NCI-H128 (cell line): ENCODE measurements around the gene TNFAIP3.
"Not testable (repeated sequence)": the region's sequence is repeated elsewhere in the genome, so short reads cannot be mapped to it uniquely, and the experiment has no call there.

Experiments used
- DNase-seq: peaks from one replicate; lab custom pipeline; 2025; ENCODE audit not compliant: unreplicated experiment; lab: John Stamatoyannopoulos, UW

TNFAIP3 gene

GRCh38 chr6:137877606-137878005 lies 10.5 kb downstream of the TNFAIP3 start:
- no peak for DNase-seq

- no peak for DNase-seq
Measured at GRCh38 chr6:137878029-137878428, 11.0 kb downstream of the TNFAIP3 start.

DNA sequence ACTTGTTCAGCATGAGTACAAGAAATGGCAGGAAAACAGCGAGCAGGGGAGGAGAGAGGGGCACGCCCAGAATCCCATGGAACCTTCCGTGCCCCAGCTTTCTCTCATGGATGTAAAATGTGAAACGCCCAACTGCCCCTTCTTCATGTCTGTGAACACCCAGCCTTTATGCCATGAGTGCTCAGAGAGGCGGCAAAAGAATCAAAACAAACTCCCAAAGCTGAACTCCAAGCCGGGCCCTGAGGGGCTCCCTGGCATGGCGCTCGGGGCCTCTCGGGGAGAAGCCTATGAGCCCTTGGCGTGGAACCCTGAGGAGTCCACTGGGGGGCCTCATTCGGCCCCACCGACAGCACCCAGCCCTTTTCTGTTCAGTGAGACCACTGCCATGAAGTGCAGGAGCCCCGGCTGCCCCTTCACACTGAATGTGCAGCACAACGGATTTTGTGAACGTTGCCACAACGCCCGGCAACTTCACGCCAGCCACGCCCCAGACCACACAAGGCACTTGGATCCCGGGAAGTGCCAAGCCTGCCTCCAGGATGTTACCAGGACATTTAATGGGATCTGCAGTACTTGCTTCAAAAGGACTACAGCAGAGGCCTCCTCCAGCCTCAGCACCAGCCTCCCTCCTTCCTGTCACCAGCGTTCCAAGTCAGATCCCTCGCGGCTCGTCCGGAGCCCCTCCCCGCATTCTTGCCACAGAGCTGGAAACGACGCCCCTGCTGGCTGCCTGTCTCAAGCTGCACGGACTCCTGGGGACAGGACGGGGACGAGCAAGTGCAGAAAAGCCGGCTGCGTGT lies 11.6 kb downstream of the TNFAIP3 start:
- no peak for DNase-seq

GRCh38 chr6:137879299-137879698 lies 12.2 kb downstream of the TNFAIP3 start:
- no peak for DNase-seq

DNA sequence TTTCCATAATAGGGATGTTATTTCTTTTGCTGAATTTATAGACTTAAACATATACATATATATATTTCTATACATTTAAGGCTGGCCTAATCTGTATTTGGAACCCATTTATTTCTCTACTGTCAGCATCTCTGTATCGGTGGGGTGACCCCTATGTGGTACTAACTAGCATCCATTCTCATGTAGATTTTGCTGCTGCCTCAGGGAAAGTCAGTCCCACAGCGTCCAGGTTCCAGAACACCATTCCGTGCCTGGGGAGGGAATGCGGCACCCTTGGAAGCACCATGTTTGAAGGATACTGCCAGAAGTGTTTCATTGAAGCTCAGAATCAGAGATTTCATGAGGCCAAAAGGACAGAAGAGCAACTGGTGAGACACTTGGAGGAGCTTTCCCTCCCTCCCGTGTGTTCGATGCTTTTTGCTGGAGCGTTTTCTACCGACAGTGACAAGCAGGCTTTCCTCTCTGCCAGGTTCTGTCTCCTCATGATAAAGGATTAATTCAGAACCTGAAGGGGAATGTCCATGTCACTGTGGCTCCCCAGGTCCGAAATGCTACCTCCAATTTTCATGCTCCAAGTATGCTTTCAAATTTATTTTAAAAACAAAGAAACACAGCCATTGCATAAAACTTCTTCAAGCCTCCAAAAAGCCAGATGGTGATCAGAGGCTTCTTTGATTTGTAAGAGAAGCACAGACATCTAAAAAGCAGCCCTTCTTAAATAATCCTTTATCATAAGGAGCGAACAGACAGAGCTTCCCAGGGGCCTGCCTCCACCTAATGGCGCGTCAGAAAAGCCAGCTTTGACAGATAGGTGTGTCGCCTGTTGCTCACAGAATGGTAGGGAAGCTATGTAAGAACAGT lies 13.1 kb downstream of the TNFAIP3 start:
- DNase-seq, result no peak

GRCh38 chr6:137880746-137881521 lies 13.9 kb downstream of the TNFAIP3 start:
- DNase-seq, result no peak

DNA sequence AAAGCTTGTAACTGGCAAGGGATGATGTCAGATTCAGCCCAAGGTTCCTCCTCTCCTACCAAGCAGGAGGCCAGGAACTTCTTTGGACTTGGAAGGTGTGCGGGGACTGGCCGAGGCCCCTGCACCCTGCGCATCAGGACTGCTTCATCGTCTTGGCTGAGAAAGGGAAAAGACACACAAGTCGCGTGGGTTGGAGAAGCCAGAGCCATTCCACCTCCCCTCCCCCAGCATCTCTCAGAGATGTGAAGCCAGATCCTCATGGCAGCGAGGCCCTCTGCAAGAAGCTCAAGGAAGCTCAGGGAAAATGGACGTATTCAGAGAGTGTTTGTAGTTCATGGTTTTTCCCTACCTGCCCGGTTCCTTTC lies 14.4 kb downstream of the TNFAIP3 start:
- DNase-seq, result no peak

DNA sequence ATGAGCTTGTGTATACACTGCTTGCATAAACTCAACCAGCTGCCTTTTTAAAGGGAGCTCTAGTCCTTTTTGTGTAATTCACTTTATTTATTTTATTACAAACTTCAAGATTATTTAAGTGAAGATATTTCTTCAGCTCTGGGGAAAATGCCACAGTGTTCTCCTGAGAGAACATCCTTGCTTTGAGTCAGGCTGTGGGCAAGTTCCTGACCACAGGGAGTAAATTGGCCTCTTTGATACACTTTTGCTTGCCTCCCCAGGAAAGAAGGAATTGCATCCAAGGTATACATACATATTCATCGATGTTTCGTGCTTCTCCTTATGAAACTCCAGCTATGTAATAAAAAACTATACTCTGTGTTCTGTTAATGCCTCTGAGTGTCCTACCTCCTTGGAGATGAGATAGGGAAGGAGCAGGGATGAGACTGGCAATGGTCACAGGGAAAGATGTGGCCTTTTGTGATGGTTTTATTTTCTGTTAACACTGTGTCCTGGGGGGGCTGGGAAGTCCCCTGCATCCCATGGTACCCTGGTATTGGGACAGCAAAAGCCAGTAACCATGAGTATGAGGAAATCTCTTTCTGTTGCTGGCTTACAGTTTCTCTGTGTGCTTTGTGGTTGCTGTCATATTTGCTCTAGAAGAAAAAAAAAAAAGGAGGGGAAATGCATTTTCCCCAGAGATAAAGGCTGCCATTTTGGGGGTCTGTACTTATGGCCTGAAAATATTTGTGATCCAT lies 15.3 kb downstream of the TNFAIP3 start:
- DNase-seq, result no peak

DNA sequence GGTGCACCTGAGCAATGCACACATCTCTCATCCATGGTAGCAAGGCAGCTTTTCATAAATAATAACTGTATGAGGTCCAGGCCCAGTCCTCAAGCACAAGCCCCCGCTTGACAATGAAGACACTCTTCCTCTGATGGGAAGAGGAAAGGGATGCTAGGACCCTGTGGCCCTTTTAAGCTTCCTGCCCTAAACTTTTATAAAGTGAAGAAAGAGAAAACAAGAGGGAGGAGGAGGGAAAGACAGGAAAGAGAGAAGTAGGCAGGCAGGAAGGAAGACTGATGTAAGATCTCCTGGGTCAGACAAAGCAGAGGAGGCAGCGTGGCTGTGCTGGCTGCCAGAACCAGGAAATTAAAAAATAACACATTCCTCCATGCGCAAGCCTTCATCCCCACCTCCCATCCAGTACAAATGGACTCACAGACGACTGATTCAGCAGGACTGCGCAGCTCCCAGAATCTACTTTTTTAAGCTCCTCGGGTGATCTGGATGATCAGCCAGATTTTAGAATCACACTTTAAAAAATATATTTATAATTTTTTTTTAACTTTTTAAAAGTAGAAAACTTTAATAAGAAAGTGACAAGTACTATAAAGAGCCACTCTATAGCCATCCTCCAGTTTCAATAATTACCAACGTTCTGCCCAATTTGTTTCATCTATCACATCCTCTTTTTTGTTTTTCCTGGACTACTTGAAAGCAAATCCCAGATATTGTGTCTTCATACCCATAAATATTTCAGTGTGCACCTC lies 16.5 kb downstream of the TNFAIP3 start:
- no peak for DNase-seq

DNA sequence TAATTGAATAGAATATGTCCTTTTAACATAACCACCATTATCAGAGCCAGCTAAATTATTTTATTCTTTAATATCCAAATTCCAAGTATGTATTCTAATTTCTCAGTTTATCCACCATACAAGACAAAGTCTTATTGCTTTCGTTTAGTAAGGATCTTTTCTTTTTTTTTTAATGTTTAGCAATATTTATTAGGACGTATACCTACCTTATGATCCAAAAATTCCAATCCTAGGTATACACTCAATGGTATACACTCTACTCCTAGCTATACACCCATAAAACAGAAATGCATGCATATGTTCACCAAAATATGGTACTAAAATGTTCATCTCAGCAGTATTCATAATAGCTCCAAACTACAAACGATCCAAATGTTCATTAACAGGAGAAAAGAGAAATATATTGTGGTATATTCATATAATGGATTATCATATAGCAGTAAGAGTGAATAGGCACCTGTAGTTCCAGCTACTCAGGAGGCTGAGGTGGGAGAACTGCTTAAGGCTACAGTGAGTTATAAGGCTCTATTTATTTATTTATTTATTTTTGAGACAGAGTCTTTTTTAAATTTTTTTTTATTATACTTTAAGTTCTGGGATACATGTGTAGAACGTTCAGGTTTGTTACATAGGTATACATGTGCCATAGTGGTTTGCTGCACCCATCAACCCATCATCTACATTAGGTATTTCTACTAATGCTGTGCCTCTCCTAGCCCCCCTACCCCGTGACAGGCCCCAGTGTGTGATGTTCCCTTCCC lies 17.3 kb downstream of the TNFAIP3 start:
- no peak for DNase-seq

DNA sequence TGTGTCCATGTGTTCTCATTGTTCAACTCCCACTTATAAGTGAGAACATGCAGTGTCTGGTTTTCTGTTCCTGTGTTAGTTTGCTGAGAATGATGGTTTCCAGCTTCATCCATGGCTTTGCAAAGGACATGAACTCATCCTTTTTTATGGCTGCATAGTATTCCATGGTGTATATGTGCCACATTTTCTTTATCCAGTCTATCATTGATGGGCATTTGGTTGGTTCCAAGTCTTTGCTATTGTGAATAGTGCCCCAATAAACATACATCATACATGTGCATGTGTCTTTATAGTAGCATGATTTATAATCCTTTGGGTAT lies 17.8 kb downstream of the TNFAIP3 start:
- DNase-seq, result not testable (repeated sequence)

DNA sequence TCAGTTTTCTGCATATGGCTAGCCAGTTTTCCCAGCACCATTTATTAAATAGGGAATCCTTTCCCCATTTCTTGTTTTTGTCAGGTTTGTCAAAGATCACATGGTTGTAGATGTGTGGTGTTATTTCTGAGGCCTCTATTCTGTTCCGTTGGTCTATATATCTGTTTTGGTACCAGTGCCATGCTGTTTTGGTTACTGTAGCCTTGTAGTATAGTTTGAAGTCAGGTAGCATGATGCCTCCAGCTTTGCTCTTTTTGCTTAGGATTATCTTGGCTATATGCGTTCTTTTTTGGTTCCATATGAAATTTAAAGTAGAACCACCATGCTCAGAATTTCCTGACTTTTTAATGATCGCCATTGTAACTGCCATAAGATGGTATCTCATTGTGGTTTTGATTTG lies 19.2 kb downstream of the TNFAIP3 start:
- not testable (repeated sequence) for DNase-seq

- no peak for DNase-seq
Measured at GRCh38 chr6:137890983-137891537, 24.0 kb downstream of the TNFAIP3 start.

GRCh38 chr6:137892271-137892708 lies 25.2 kb downstream of the TNFAIP3 start:
- no peak for DNase-seq

DNA sequence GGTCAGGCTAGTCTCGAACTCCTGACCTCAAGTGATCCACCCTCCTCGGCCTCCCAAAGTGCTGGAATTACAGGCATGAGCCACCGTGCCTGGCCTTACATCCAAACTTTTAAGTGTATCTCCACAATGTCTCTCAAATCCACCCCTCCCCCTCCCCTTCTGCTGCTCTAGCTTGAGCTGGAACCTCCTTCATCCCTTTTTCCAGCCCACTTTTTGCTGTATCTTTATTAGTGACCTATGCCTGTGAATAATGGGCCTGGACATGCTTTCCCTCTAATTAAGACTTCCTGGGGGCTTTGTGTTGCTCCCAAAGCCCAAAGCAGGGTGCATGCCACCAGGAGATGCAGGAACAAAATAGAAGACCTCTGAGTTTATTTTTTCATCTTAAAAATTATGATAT lies 26.1 kb downstream of the TNFAIP3 start:
- DNase-seq, result no peak

GRCh38 chr6:137893726-137894125 lies 26.7 kb downstream of the TNFAIP3 start:
- no peak for DNase-seq

DNA sequence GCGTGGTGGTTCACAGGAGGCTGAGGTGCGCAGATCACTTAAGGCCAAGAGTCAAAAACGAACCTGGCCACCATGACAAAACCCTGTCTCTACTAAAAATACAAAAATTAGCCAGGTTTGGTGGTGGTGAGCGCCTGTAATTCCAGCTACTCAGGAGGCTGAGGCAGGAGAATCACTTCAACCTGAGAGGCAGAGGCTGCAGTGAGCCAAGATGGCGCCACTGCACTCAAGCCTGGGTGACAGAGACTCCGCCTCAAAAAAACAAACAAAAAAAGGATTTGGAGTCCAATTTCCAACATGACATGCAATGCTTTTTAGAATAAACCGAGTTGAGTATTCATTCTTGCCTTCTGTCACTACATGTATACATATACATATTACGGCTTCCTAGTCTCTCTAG lies 27.3 kb downstream of the TNFAIP3 start:
- not testable (repeated sequence) for DNase-seq

- no peak for DNase-seq
Measured at GRCh38 chr6:137894779-137895385, 27.8 kb downstream of the TNFAIP3 start.

DNA sequence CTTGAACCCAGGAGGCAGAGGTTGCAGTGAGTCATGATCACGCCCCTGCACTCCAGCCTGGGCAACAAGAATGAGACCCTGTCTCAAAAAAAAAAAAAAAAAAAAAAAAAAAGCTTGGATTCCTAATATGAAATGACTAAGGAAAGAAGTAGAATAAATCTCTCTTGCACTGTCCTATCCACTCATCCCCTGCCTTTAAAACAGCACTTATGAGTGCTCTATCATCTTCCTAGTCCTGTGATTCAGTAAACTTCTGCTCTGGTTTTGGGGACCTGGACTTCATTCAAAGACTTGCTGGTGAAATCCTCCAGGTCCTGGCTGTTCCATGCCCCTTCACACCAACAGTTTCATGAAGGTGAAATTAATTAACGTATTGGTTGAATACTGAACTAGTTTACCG lies 29.6 kb downstream of the TNFAIP3 start:
- no peak for DNase-seq
